GM18951 (cell line): ENCODE results near the gene TXLNG.

Experiments
- POLR2A ChIP-seq: IDR thresholded peaks from 4 replicates; pipeline ENCODE4 v1.6.1; 2011; ENCODE audit warnings: mild to moderate bottlenecking; ENCODE audit not compliant: insufficient read length, insufficient read depth; ENCODE audit errors: extremely low read depth
- in situ Hi-C: fragments of 300-500 bp; cut with MboI; formaldehyde crosslinking; loops from one replicate; pipeline ENCODE4 v1.12.0; 2022; ENCODE audit warnings: low sequenced_read_pairs, mixed read lengths, inconsistent platforms; ENCODE audit not compliant: unreplicated experiment

TXLNG gene

GRCh38 chrX:16856744-16857143, 70.5 kb downstream of the TXLNG start:
- in situ Hi-C loops, result no loop called here
- no peak for TF ChIP-seq POLR2A

- in situ Hi-C loops, result no loop called here
- no peak for TF ChIP-seq POLR2A
Observed at GRCh38 chrX:16862829-16863228, 76.6 kb downstream of the TXLNG start.

GRCh38 chrX:16867947-16868346, 81.7 kb downstream of the TXLNG start:
- TF ChIP-seq POLR2A, result no peak
- in situ Hi-C loops, result no loop called here

GRCh38 chrX:16868920-16869319, 82.7 kb downstream of the TXLNG start:
- TF ChIP-seq POLR2A, result no peak
- in situ Hi-C loops, result no loop called here

- in situ Hi-C loops, result no loop called here
- TF ChIP-seq POLR2A, result no peak
Observed at GRCh38 chrX:16869393-16870094, 83.3 kb downstream of the TXLNG start.

- TF ChIP-seq POLR2A, result peak; percentile 72
- in situ Hi-C loops, result no loop called here
Observed at GRCh38 chrX:16870095-16870861, 84.0 kb downstream of the TXLNG start, which contains the start of gene RBBP7. TSS of gene RBBP7 (minus strand) at chrX:16870362. CDS start at chrX:16870053, 309 bp downstream.

GRCh38 chrX:16870862-16871815, 84.9 kb downstream of the TXLNG start:
- in situ Hi-C loops, result no loop called here
- no peak for TF ChIP-seq POLR2A

GRCh38 chrX:16873106-16873505, 86.8 kb downstream of the TXLNG start:
- no peak for TF ChIP-seq POLR2A
- in situ Hi-C loops, result no loop called here

GRCh38 chrX:16874458-16875095, 88.3 kb downstream of the TXLNG start:
- in situ Hi-C loops, result no loop called here
- no peak for TF ChIP-seq POLR2A

- in situ Hi-C loops, result no loop called here
- TF ChIP-seq POLR2A, result no peak
Observed at GRCh38 chrX:16876696-16877095, 90.4 kb downstream of the TXLNG start.

- in situ Hi-C loops, result no loop called here
- no peak for TF ChIP-seq POLR2A
Observed at GRCh38 chrX:16882169-16882568, 95.9 kb downstream of the TXLNG start.

- in situ Hi-C loops, result no loop called here
- TF ChIP-seq POLR2A, result peak; percentile 25
Observed at GRCh38 chrX:16882702-16883486, 96.6 kb downstream of the TXLNG start.

GRCh38 chrX:16883487-16883804, 97.2 kb downstream of the TXLNG start:
- in situ Hi-C loops, result no loop called here
- no peak for TF ChIP-seq POLR2A
